ENCODE measurements around the gene TRAPPC5. TPM values are rescaled to one million over a fixed set of nuclear protein-coding genes. Genes with fewer than 3 reads are reported as not detected.
A peak's percentile ranks its signal among the peaks of the same experiment; 100 is the strongest.

Gene TRAPPC5
- total RNA-seq, 1 donor from 2014 or later = 47.7 TPM

GRCh38 chr19:7731615-7732014 is 51.0 kb downstream of the TRAPPC5 start:
- no peak for DNase-seq (ENCODE audit: low read depth)

- no peak for DNase-seq (ENCODE audit: low read depth)
These were observed 51.4 kb downstream of the TRAPPC5 start, which contains the start of gene CLEC4G for GRCh38 chr19:7732045-7732444. Gene CLEC4G (minus strand): TSS chr19:7732110. CDS start chr19:7732102, 8 bp downstream.

- no peak for DNase-seq (ENCODE audit: low read depth)
These were observed 52.7 kb downstream of the TRAPPC5 start for GRCh38 chr19:7733376-7733775.

- peak; percentile 4 for DNase-seq (ENCODE audit: low read depth)
These were observed 53.9 kb downstream of the TRAPPC5 start for GRCh38 chr19:7734220-7735203.

- no peak for DNase-seq (ENCODE audit: low read depth)
These were observed 55.5 kb downstream of the TRAPPC5 start for GRCh38 chr19:7736148-7736547.

GRCh38 chr19:7737215-7737614 is 56.6 kb downstream of the TRAPPC5 start:
- no peak for DNase-seq (ENCODE audit: low read depth)

Other genes starting within 250 kb of the TRAPPC5 start
- 5.2 and 6.9 TPM in 2 replicates for gene PEX11G, start 191.8 kb upstream of the TRAPPC5 start, total RNA-seq
- gene ZNF358, start 164.7 kb upstream of the TRAPPC5 start, total RNA-seq = 10.9 and 27.1 TPM in 2 replicates
- 3.1 and 5.7 TPM in 2 replicates for gene MCOLN1, start 158.2 kb upstream of the TRAPPC5 start, total RNA-seq
- gene PNPLA6, start 145.1 kb upstream of the TRAPPC5 start, total RNA-seq = 79.7 and 149 TPM in 2 replicates
- 1.9 and 3.8 TPM in 2 replicates for gene CAMSAP3, start 85.0 kb upstream of the TRAPPC5 start, total RNA-seq
- 19.3 and 52.3 TPM in 2 replicates for gene XAB2, start 51.3 kb upstream of the TRAPPC5 start, total RNA-seq
- gene PET100, start 51.0 kb upstream of the TRAPPC5 start, total RNA-seq = 15.3 and 27.6 TPM in 2 replicates
- 0.30 TPM in 1 of 2 replicates, not detected in the other for gene PCP2, start 47.1 kb upstream of the TRAPPC5 start, total RNA-seq
- gene STXBP2, start 43.7 kb upstream of the TRAPPC5 start, total RNA-seq = 47.9 and 118 TPM in 2 replicates
- not detected in 2 replicates for gene RETN, start 11.8 kb upstream of the TRAPPC5 start, total RNA-seq
- gene MCEMP1, start 3.7 kb upstream of the TRAPPC5 start, total RNA-seq = not detected in 2 replicates
- gene FCER2, start 21.3 kb downstream of the TRAPPC5 start, total RNA-seq = not detected in 2 replicates
- not detected in 2 replicates for gene CLEC4G, start 51.3 kb downstream of the TRAPPC5 start, total RNA-seq
- 0.15 TPM in 1 of 2 replicates, not detected in the other for gene CD209, start 66.7 kb downstream of the TRAPPC5 start, total RNA-seq
- not detected in 2 replicates for gene CLEC4M, start 82.4 kb downstream of the TRAPPC5 start, total RNA-seq
- 10.8 and 22.9 TPM in 2 replicates for gene EVI5L, start 149.4 kb downstream of the TRAPPC5 start, total RNA-seq
- 0.17 and 0.35 TPM in 2 replicates for gene PRR36, start 193.6 kb downstream of the TRAPPC5 start, total RNA-seq
- gene LRRC8E, start 207.7 kb downstream of the TRAPPC5 start, total RNA-seq = 11.1 and 14.8 TPM in 2 replicates
- gene MAP2K7, start 223.0 kb downstream of the TRAPPC5 start, total RNA-seq = 9.6 and 19.0 TPM in 2 replicates
- gene TGFBR3L, start 234.0 kb downstream of the TRAPPC5 start, total RNA-seq = 0.75 and 1.0 TPM in 2 replicates
- gene SNAPC2, start 239.5 kb downstream of the TRAPPC5 start, total RNA-seq = 9.3 and 12.5 TPM in 2 replicates
- gene CTXN1, start 245.3 kb downstream of the TRAPPC5 start, total RNA-seq = 18.6 and 41.4 TPM in 2 replicates

All from renal cortical epithelial cell (primary cell).